ENCODE data around the gene PDK2.
A peak's percentile ranks its signal among the peaks of the same experiment; 100 is the strongest.

Gene PDK2

GRCh38 chr17:50114401-50114800 is 19.2 kb downstream of the PDK2 start:
- H2AFZ ChIP-seq (ENCODE audit: low read length): no peak overlapping the region
- H3K4me1 ChIP-seq (ENCODE audit: low read length): 0 out of 2 replicates have a peak, but pooled peaks cover 6% of the 10 kb centered on the region
- H3K4me3 ChIP-seq (ENCODE audit: low read length): no peak overlapping the region
- H3K27ac ChIP-seq (ENCODE audit: low read length): no peak overlapping the region
- no peak overlapping the region for H3K4me2 ChIP-seq (ENCODE audit: low read depth, low read length)
- H4K20me1 ChIP-seq (ENCODE audit: insufficient read depth, low read length): no peaks in the 10 kb centered on the region
- H3K9me3 ChIP-seq (replicated peaks; ENCODE audit: insufficient read depth, low read length): no peaks in the 10 kb centered on the region
- H3F3A ChIP-seq (ENCODE audit: insufficient read depth, low read length): no peaks in the 10 kb centered on the region; the same call in 1 of the 2 replicates
- no peak for TF ChIP-seq EZH2 (optimal IDR thresholded peaks at IDR 0.05; ENCODE audit: low read depth, low read length)
- TF ChIP-seq CTCF (IDR thresholded peaks at IDR 0.05; ENCODE audit: low read length): no peak
- no peak for TF ChIP-seq EZH2phosphoT487 (IDR thresholded peaks at IDR 0.05; ENCODE audit: low read length)
- no peaks in the 10 kb centered on the region for H3K9me2 ChIP-seq (replicated peaks; ENCODE audit: insufficient read depth, low read length)
- H3K79me2 ChIP-seq (ENCODE audit: low read length): no peaks in the 10 kb centered on the region
- no peaks in the 10 kb centered on the region for H3K36me3 ChIP-seq (replicated peaks; ENCODE audit: insufficient read depth, low read length)
- H3K9ac ChIP-seq (ENCODE audit: low read length): no peak overlapping the region
- no peak for DNase-seq
- H3K27me3 ChIP-seq (replicated peaks; ENCODE audit: insufficient read depth, low read length): peaks cover 23% of the 10 kb centered on the region

- DNase-seq: peak; percentile 65
- no peak overlapping the region for H3K9ac ChIP-seq (ENCODE audit: low read length)
- no peaks in the 10 kb centered on the region for H3K9me2 ChIP-seq (replicated peaks; ENCODE audit: insufficient read depth, low read length)
- 0 out of 2 replicates have a peak, but pooled peaks cover 6% of the 10 kb centered on the region for H3K4me1 ChIP-seq (ENCODE audit: low read length)
- H3K27ac ChIP-seq (ENCODE audit: low read length): no peak overlapping the region
- no peak overlapping the region for H3K4me2 ChIP-seq (ENCODE audit: low read depth, low read length)
- peak; percentile 82 for TF ChIP-seq CTCF (IDR thresholded peaks at IDR 0.05; ENCODE audit: low read length)
- TF ChIP-seq EZH2 (optimal IDR thresholded peaks at IDR 0.05; ENCODE audit: low read depth, low read length): no peak
- H3K9me3 ChIP-seq (replicated peaks; ENCODE audit: insufficient read depth, low read length): no peaks in the 10 kb centered on the region
- no peak overlapping the region for H3K4me3 ChIP-seq (ENCODE audit: low read length)
- H3K36me3 ChIP-seq (replicated peaks; ENCODE audit: insufficient read depth, low read length): no peaks in the 10 kb centered on the region
- peaks cover 27% of the 10 kb centered on the region for H3K27me3 ChIP-seq (replicated peaks; ENCODE audit: insufficient read depth, low read length)
- H3K79me2 ChIP-seq (ENCODE audit: low read length): no peaks in the 10 kb centered on the region
- H3F3A ChIP-seq (ENCODE audit: insufficient read depth, low read length): no peaks in the 10 kb centered on the region; the same call in 1 of the 2 replicates
- H4K20me1 ChIP-seq (ENCODE audit: insufficient read depth, low read length): no peaks in the 10 kb centered on the region
- no peak overlapping the region for H2AFZ ChIP-seq (ENCODE audit: low read length)
Measured at GRCh38 chr17:50114849-50115357, 19.8 kb downstream of the PDK2 start.

DNA sequence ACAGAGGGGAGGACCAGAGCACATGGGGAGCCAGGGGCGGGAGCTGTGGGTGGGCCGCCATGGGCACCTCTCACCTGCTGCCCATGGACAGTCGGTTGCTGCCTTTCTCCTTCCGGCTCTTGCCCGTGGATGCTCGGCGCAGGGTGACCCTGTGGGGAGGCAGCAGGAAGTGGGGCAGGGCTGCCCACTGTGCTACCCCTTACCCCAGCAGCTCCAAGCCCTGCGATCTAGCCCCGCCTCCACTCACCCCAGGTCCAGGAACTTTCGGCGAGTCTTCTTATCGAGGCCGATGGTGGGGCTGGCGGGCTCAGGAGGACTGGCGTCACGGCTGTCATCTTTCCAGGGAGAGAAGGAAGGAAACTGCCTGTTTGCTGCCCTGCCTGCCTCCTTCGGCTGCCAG is 20.6 kb downstream of the PDK2 start:
- H3K4me2 ChIP-seq (ENCODE audit: low read depth, low read length): no peak overlapping the region
- no peaks in the 10 kb centered on the region for H3K79me2 ChIP-seq (ENCODE audit: low read length)

More for the DNA sequence above, 20.6 kb downstream of the PDK2 start:
- DNase-seq: no peak
- Histone ChIP-seq H3K36me3 (replicated peaks; ENCODE audit: insufficient read depth, low read length) (no peaks in the 10 kb centered on the region), H3F3A (ENCODE audit: insufficient read depth, low read length) (no peaks in the 10 kb centered on the region; the same call in 1 of the 2 replicates), H4K20me1 (ENCODE audit: insufficient read depth, low read length) (no peaks in the 10 kb centered on the region), H3K27ac (ENCODE audit: low read length) (no peak overlapping the region), H3K4me1 (ENCODE audit: low read length) (0 out of 2 replicates have a peak, but pooled peaks cover 6% of the 10 kb centered on the region), H3K9ac (ENCODE audit: low read length) (no peak overlapping the region), H3K9me2 (replicated peaks; ENCODE audit: insufficient read depth, low read length) (no peaks in the 10 kb centered on the region), H2AFZ (ENCODE audit: low read length) (no peak overlapping the region), H3K27me3 (replicated peaks; ENCODE audit: insufficient read depth, low read length) (peaks cover 34% of the 10 kb centered on the region), H3K9me3 (replicated peaks; ENCODE audit: insufficient read depth, low read length) (no peaks in the 10 kb centered on the region), H3K4me3 (ENCODE audit: low read length) (no peak overlapping the region)
- TF ChIP-seq EZH2phosphoT487 (IDR thresholded peaks at IDR 0.05; ENCODE audit: low read length): no peak
- TF ChIP-seq EZH2 (optimal IDR thresholded peaks at IDR 0.05; ENCODE audit: low read depth, low read length): no peak
- no peak for TF ChIP-seq CTCF (IDR thresholded peaks at IDR 0.05; ENCODE audit: low read length)
